Ovary (tissue), 9 donors: ENCODE measurements around the gene ADAMTS8. TPM values are rescaled to one million over a fixed set of nuclear protein-coding genes. Genes with fewer than 3 reads are reported as not detected.

Experiments
- DNase-seq, 5 donors: peaks; one replicate each; pipeline ENCODE4 v3.0.0-alpha.2; 2019 to 2020
- H3K27ac ChIP-seq, 2 donors: fragments of 200-600 bp; one replicate each; pipeline versions ENCODE4 v1.5.1 to v1.8.0; 2019 to 2022
- H3K27me3 ChIP-seq: fragments of 200-600 bp; one replicate; pipeline ENCODE4 v1.8.0; 2022
- H3K36me3 ChIP-seq: fragments of 200-600 bp; sonication (generic); one replicate; pipeline ENCODE4 v1.5.1; 2019
- H3K4me1 ChIP-seq: one replicate; pipeline ENCODE4 v1.8.1; 2013; ENCODE audit warnings: mild to moderate bottlenecking, moderate library complexity; ENCODE audit not compliant: insufficient read depth
- H3K4me3 ChIP-seq: fragments of 200-600 bp; sonication (generic); one replicate; pipeline ENCODE4 v1.5.1; 2017
- H3K9me3 ChIP-seq, 2 donors: fragments of 200-600 bp in 1 of 2; sonication (generic) in 1 of 2; one replicate each; pipeline versions ENCODE4 v1.5.1 to v1.8.1; 2013 to 2019; ENCODE audit warnings: mild to moderate bottlenecking in 1 of 2, moderate library complexity in 1 of 2
- CTCF ChIP-seq, 3 donors: fragments of 450-650 bp in 2 of 3; fragments of 200-600 bp in 1 of 3; IDR thresholded peaks; one replicate each; pipeline versions ENCODE4 v1.5.1 to v1.8.0; 2016 to 2022; ENCODE audit warnings: antibody characterized with exemption in 3 of 3, mild to moderate bottlenecking in 1 of 3
- EP300 ChIP-seq: sonication (generic); formaldehyde crosslinking; IDR thresholded peaks from one replicate; pipeline ENCODE4 v1.6.1; 2017; ENCODE audit warnings: antibody characterized with exemption
- POLR2A ChIP-seq: fragments of 450-650 bp; IDR thresholded peaks from one replicate; pipeline ENCODE4 v1.6.1; 2017; ENCODE audit warnings: antibody characterized with exemption, mild to moderate bottlenecking, moderate library complexity
- WGBS, 3 donors: extraction: QIAGEN DNeasy Blood & Tissue Kit in 1 of 3; methylation state at CpG; one replicate each; pipeline versions ENCODE4 v1.1.5 to v1.1.7; 2013 to 2017; 5-methylcytosine and 5-hydroxymethylcytosine counted together
- intact Hi-C, 4 donors: fragments of 100-400 bp; cut with DNase I; formaldehyde crosslinking; loops; one replicate each; pipeline versions ENCODE4 v1.11.0 to v1.15.1; 2022 to 2023
- polyA plus RNA-seq, 2 donors: library from polyadenylated mRNA; stranded (reverse); fragments of 200-250 nt in 1 of 2; fragments of 350-450 nt in 1 of 2; fragmentation: Illumina TruSeq in 1 of 2; extraction: RNeasy Lipid Tissue Mini Kit (QIAGEN cat#74804) in 1 of 2; gene quantifications; one replicate each; pipeline ENCODE4 v1.2.3, GENCODE V29; 2013 to 2014
- total RNA-seq, 7 donors: library from RNA; depleted of rRNA in 2 of 7; stranded (reverse); fragments of >200 nt in 2 of 7; fragmentation: NEBNext Ultra II Directional in 3 of 7; extraction: Animal tissue kit (Norgen Biotek cat#: 25700) in 3 of 7; gene quantifications; one replicate each; pipeline versions ENCODE4 v1.1.0 to v1.2.4, GENCODE V29; 2016 to 2023
- donor health status: DM: no; HTN: no; CAD: no; lungs with moderate emphysema.
- donor health status: DM: no; HTN: no; CAD: no.
- donor health status: Bipolar disorder and iron deficiency.
- donor health status: DM: yes; HTN: yes; CAD: no.
- donor health status: DM: no; HTN: no; CAD: no.
- donor health status: DM: yes; HTN: yes; CAD: no.

ADAMTS8 gene
- total and polyA plus RNA-seq, 9 donors = 0.24 to 2.1 (median 1.1) TPM

- intact Hi-C loops = loop anchor here in 1 of 4 donors (10.0 kb wide), 1 partner anchor 203 kb away; no protein-coding TSS in a partner anchor
- no peak for DNase-seq
- 89 to 92% (median 92%) methylated on average over 5 of the region's 5 CpGs for WGBS, 3 donors
- Histone ChIP-seq H3K4me1 (peaks cover 4% of the 10 kb centered on the region), H3K27ac (no peak overlapping the region), H3K9me3 (no peaks in the 10 kb centered on the region), H3K4me3 (no peak overlapping the region), H3K36me3 (no peaks in the 10 kb centered on the region), H3K27me3 (no peaks in the 10 kb centered on the region)
- TF ChIP-seq EP300 = no peak
- no peak for TF ChIP-seq CTCF (IDR thresholded peaks at IDR 0.05)
- no peak for TF ChIP-seq POLR2A
Measured at GRCh38 chr11:130418210-130418609, 10.2 kb downstream of the ADAMTS8 start.

GRCh38 chr11:130416906-130417305, 11.5 kb downstream of the ADAMTS8 start:
- H3K4me1 ChIP-seq = peaks cover 4% of the 10 kb centered on the region
- WGBS, 3 donors = 93 to 97% (median 96%) methylated on average over 11 of the region's 11 CpGs

GRCh38 chr11:130416530-130416882, 11.9 kb downstream of the ADAMTS8 start:
- Histone ChIP-seq H3K4me3 (no peak overlapping the region), H3K27me3 (no peaks in the 10 kb centered on the region), H3K9me3 (no peaks in the 10 kb centered on the region), H3K4me1 (peaks cover 4% of the 10 kb centered on the region), H3K36me3 (no peaks in the 10 kb centered on the region), H3K27ac (no peak overlapping the region)
- TF ChIP-seq EP300 (no peak), POLR2A (no peak), CTCF (IDR thresholded peaks at IDR 0.05) (no peak)
- intact Hi-C loops = loop anchor here in 1 of 4 donors (10.0 kb wide), 1 partner anchor 202 kb away; no protein-coding TSS in a partner anchor
- DNase-seq = no peak
- 77 to 86% (median 79%) methylated on average over 12 of the region's 12 CpGs for WGBS, 3 donors

More at GRCh38 chr11:130416906-130417305, 11.5 kb downstream of the ADAMTS8 start:
- intact Hi-C loops = loop anchor here in 1 of 4 donors (10.0 kb wide), 1 partner anchor 202 kb away; no protein-coding TSS in a partner anchor
- DNase-seq = no peak
- H3K4me3 ChIP-seq = no peak overlapping the region
- no peaks in the 10 kb centered on the region for H3K9me3 ChIP-seq
- no peaks in the 10 kb centered on the region for H3K36me3 ChIP-seq
- no peak overlapping the region for H3K27ac ChIP-seq
- H3K27me3 ChIP-seq = no peaks in the 10 kb centered on the region
- no peak for TF ChIP-seq POLR2A
- TF ChIP-seq EP300 = no peak
- TF ChIP-seq CTCF (IDR thresholded peaks at IDR 0.05) = no peak

GRCh38 chr11:130415731-130416529, 12.5 kb downstream of the ADAMTS8 start:
- WGBS, 3 donors = 86 to 87% (median 87%) methylated on average over 37 of the region's 37 CpGs
- peaks cover 4% of the 10 kb centered on the region for H3K4me1 ChIP-seq
- no peaks in the 10 kb centered on the region for H3K36me3 ChIP-seq
- no peak overlapping the region for H3K27ac ChIP-seq
- intact Hi-C loops = loop anchor here in 1 of 4 donors (10.0 kb wide), 1 partner anchor 201 kb away; no protein-coding TSS in a partner anchor
- no peaks in the 10 kb centered on the region for H3K9me3 ChIP-seq
- TF ChIP-seq EP300 = no peak
- no peak for TF ChIP-seq POLR2A
- no peak for TF ChIP-seq CTCF (IDR thresholded peaks at IDR 0.05)
- DNase-seq = no peak
- no peak overlapping the region for H3K4me3 ChIP-seq
- H3K27me3 ChIP-seq = no peaks in the 10 kb centered on the region
